Mesothelial cell of epicardium (in vitro differentiated cells): Measurements from ENCODE around the gene BEST2. TPM values are rescaled to one million over a fixed set of nuclear protein-coding genes. Genes with fewer than 3 reads are reported as not detected.
"Not testable (repeated sequence)": the region's sequence is repeated elsewhere in the genome, so short reads cannot be mapped to it uniquely, and the experiment has no call there.

ENCODE experiments used
- DNase-seq, 2 experiments: peaks; one replicate each; pipeline ENCODE4 v3.0.0; 2021; ENCODE audit warnings: low spot score in 2 of 2; ENCODE audit not compliant: unreplicated experiment in 2 of 2
- H3K27ac Mint-ChIP-seq: 2 replicates; pipeline ENCODE4 v1.8.0; 2021; ENCODE audit warnings: mixed read lengths
- H3K27me3 Mint-ChIP-seq: 2 replicates; pipeline ENCODE4 v1.8.0; 2021; ENCODE audit warnings: low read depth, mixed read lengths
- H3K36me3 Mint-ChIP-seq: 2 replicates; pipeline ENCODE4 v1.8.0; 2021; ENCODE audit warnings: mixed read lengths
- H3K4me1 Mint-ChIP-seq: 2 replicates; pipeline ENCODE4 v1.8.0; 2021; ENCODE audit warnings: mixed read lengths
- H3K4me3 Mint-ChIP-seq: 2 replicates; pipeline ENCODE4 v1.8.0; 2021; ENCODE audit warnings: mild to moderate bottlenecking, moderate library complexity, mixed read lengths
- H3K9me3 Mint-ChIP-seq: 2 replicates; pipeline ENCODE4 v1.8.0; 2021; ENCODE audit warnings: mixed read lengths
- total RNA-seq: library from RNA; stranded (reverse); gene quantifications from 3 replicates; pipeline ENCODE4 v1.2.1, GENCODE V29; 2021
- TF ChIP-seq, protein P1 (sequence below): fragments of 200-600 bp; sonication (generic); IDR thresholded peaks from one replicate; pipeline ENCODE4 v1.5.0; 2021; ENCODE audit warnings: antibody characterized with exemption; ENCODE audit not compliant: unreplicated experiment

BEST2 gene
- total RNA-seq, 1 donor from 2014 or later = not detected

DNA sequence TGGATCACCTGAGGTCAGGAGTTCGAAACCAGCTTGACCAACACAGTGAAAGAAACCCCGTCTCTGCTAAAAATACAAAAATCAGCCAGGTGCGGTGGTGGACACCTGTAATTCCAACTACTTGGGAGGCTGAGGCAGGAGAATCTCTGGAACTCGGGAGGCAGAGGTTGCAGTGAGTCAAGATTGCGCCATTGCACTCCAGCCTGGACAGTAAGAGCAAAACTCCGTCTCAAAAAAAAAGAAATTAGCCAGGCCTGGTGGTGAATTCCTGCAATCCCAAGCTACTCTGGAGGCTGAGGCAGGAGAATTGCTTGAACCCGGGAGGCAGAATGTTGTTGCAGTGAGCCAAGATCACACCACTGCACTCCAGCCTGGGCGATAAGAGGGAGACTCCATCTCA, 43.0 kb upstream of the BEST2 start:
- Mint-ChIP-seq H3K27me3 (no peaks in the 10 kb centered on the region), H3K36me3 (peaks cover 34% of the 10 kb centered on the region), H3K4me1 (no peaks in the 10 kb centered on the region), H3K27ac (no peak overlapping the region), H3K4me3 (no peak overlapping the region), H3K9me3 (no peaks in the 10 kb centered on the region)
- DNase-seq = no peak
- TF ChIP-seq, protein P1, sequence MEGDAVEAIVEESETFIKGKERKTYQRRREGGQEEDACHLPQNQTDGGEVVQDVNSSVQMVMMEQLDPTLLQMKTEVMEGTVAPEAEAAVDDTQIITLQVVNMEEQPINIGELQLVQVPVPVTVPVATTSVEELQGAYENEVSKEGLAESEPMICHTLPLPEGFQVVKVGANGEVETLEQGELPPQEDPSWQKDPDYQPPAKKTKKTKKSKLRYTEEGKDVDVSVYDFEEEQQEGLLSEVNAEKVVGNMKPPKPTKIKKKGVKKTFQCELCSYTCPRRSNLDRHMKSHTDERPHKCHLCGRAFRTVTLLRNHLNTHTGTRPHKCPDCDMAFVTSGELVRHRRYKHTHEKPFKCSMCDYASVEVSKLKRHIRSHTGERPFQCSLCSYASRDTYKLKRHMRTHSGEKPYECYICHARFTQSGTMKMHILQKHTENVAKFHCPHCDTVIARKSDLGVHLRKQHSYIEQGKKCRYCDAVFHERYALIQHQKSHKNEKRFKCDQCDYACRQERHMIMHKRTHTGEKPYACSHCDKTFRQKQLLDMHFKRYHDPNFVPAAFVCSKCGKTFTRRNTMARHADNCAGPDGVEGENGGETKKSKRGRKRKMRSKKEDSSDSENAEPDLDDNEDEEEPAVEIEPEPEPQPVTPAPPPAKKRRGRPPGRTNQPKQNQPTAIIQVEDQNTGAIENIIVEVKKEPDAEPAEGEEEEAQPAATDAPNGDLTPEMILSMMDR = no peak

- H3K27ac Mint-ChIP-seq = no peak overlapping the region
- TF ChIP-seq, protein P1 = no peak
- no peak for DNase-seq
- H3K9me3 Mint-ChIP-seq = no peaks in the 10 kb centered on the region
- H3K27me3 Mint-ChIP-seq = no peaks in the 10 kb centered on the region
- no peak overlapping the region for H3K4me3 Mint-ChIP-seq
- no peaks in the 10 kb centered on the region for H3K4me1 Mint-ChIP-seq
- peaks cover 29% of the 10 kb centered on the region for H3K36me3 Mint-ChIP-seq
Measured at GRCh38 chr19:12711187-12711586, 40.4 kb upstream of the BEST2 start.

GRCh38 chr19:12712077-12712476, 39.5 kb upstream of the BEST2 start:
- TF ChIP-seq, protein P1 = peak; percentile 13
- not testable (repeated sequence) for H3K9me3 Mint-ChIP-seq, H3K27me3 Mint-ChIP-seq, DNase-seq, H3K4me3 Mint-ChIP-seq, H3K27ac Mint-ChIP-seq, H3K4me1 Mint-ChIP-seq
- peaks cover 30% of the 10 kb centered on the region for H3K36me3 Mint-ChIP-seq

DNA sequence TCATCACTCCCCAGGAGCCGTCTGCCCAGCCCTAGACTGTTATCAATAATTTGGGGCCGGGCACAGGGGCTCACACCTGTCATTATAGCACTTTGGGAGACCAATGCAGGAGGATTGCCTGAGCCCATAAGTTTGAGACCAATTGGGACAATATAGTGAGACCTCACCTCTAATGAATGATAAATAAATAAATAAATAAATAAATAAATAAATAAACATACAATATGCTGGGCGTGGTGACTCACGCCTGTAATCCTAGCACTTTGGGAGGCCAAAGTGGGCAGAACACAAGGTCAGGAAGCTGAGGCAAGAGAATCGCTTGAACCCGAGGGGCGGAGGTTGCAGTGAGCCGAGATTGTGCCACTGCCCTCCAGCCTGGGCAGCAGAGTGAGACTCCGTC, 38.3 kb upstream of the BEST2 start:
- not testable (repeated sequence) for H3K27ac Mint-ChIP-seq, H3K4me3 Mint-ChIP-seq, H3K27me3 Mint-ChIP-seq, DNase-seq, H3K9me3 Mint-ChIP-seq, H3K4me1 Mint-ChIP-seq
- H3K36me3 Mint-ChIP-seq = peaks cover 30% of the 10 kb centered on the region

DNA sequence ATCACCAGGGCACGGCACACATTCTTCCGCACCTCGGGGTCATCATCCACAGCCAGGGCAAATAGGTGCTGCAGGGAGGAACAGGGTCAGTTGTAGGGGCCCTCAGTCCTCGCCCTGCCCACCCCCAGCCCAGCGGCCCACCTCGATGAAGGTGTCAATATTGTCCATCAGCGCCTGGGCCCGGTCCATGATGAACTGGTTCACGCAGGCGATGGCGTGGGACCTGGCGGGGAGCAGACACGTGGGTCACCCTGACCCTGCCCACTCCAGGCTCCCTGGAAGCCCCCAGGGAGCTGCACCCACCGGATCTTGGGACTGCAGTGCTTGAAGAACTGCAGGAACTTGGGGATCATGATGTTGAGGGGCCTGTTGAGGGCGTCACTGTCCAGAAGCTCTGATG, 36.5 kb upstream of the BEST2 start:
- TF ChIP-seq, protein P1 = no peak
- Mint-ChIP-seq H3K4me3 (no peak overlapping the region), H3K4me1 (peaks cover 6% of the 10 kb centered on the region), H3K27ac (no peak overlapping the region), H3K9me3 (no peaks in the 10 kb centered on the region), H3K27me3 (no peaks in the 10 kb centered on the region), H3K36me3 (peaks cover 28% of the 10 kb centered on the region)
- DNase-seq = no peak

- no peak overlapping the region for H3K4me3 Mint-ChIP-seq
- no peaks in the 10 kb centered on the region for H3K27me3 Mint-ChIP-seq
- H3K9me3 Mint-ChIP-seq = no peaks in the 10 kb centered on the region
- peaks cover 11% of the 10 kb centered on the region for H3K4me1 Mint-ChIP-seq
- peaks cover 24% of the 10 kb centered on the region for H3K36me3 Mint-ChIP-seq
- DNase-seq = no peak
- no peak overlapping the region for H3K27ac Mint-ChIP-seq
- TF ChIP-seq, protein P1 = no peak
Measured at GRCh38 chr19:12715929-12716328, 35.7 kb upstream of the BEST2 start.
